ENCODE results near the gene CDC42EP2. TPM values are rescaled to one million over a fixed set of nuclear protein-coding genes. Genes with fewer than 3 reads are reported as not detected.

CDC42EP2 gene
- total RNA-seq, 1 experiment from 2014 or later = 8.1 TPM

- Histone ChIP-seq H3K36me3 (ENCODE audit: control insufficient read depth, insufficient read depth, low read length) (peaks cover 5% of the 10 kb centered on the region; the same call in 1 of the 2 replicates), H3K9me3 (ENCODE audit: control insufficient read depth, insufficient read depth, low read depth, low read length) (no peaks in the 10 kb centered on the region), H3K4me3 (ENCODE audit: low read depth in 2 of 2, low read length in 2 of 2) (no peak overlapping the region), H3K27me3 (ENCODE audit: control insufficient read depth, insufficient read depth, low read length) (no peaks in the 10 kb centered on the region), H3K4me1 (ENCODE audit: control insufficient read depth, insufficient read depth, low read length) (peaks cover 18% of the 10 kb centered on the region; the same call in 1 of the 2 replicates), H3K27ac (ENCODE audit: low read length) (no peak overlapping the region)
- ATAC-seq (peak; percentile 84), DNase-seq (ENCODE audit: low read depth, low spot score) (no peak)
- no TSS peak for BruUV-seq (replicated peaks)
- ChIA-PET POLR2A (interaction anchor here (0.6 to 2.1 kb wide), 13 partner anchors 9 to 238 kb away, joined by 3 to 21 read pairs (median 8); partner anchors contain the start of gene CDC42EP2), CTCF (interaction anchor here (0.5 to 3.0 kb wide), 29 partner anchors 9 to 476 kb away, joined by 3 to 177 read pairs (median 6); partner anchors contain the start of genes CDC42EP2, DPF2, POLA2 and SIPA1)
- in situ Hi-C loops (cut with HindIII; ENCODE audit: low pct_unique_long_range_greater_than_20kb, low sequenced_read_pairs) (no loop called here), intact Hi-C loops (cut with micrococcal nuclease; ENCODE audit: unreplicated experiment) (loop anchor here (1.0 to 2.0 kb wide), 2 partner anchors 42 to 55 kb away; no protein-coding TSS in a partner anchor)
- TF ChIP-seq TCF7L2 (IDR thresholded peaks at IDR 0.05; ENCODE audit: low read depth, low read length) = no peak
- TF ChIP-seq REST (IDR thresholded peaks at IDR 0.05; ENCODE audit: insufficient read depth in 1 of 2, low read depth in 2 of 2, low read length in 1 of 2) = no peak
- peak; percentile 92 for TF ChIP-seq CTCF (IDR thresholded peaks at IDR 0.05)
- peak; percentile 60; the same call in 1 of the 2 replicates for TF ChIP-seq POLR2AphosphoS5 (IDR thresholded peaks at IDR 0.05; ENCODE audit: low read depth, low read length)
Measured at GRCh38 chr11:65274735-65275682, 39.7 kb upstream of the CDC42EP2 start.

- intact Hi-C loops (cut with micrococcal nuclease; ENCODE audit: unreplicated experiment) (loop anchor here (1.0 to 2.0 kb wide), 2 partner anchors 41 to 54 kb away; no protein-coding TSS in a partner anchor), in situ Hi-C loops (cut with HindIII; ENCODE audit: low pct_unique_long_range_greater_than_20kb, low sequenced_read_pairs) (no loop called here)
- ATAC-seq (no peak), DNase-seq (ENCODE audit: low read depth, low spot score) (no peak)
- no peak for TF ChIP-seq REST (IDR thresholded peaks at IDR 0.05; ENCODE audit: insufficient read depth in 1 of 2, low read depth in 2 of 2, low read length in 1 of 2)
- Histone ChIP-seq H3K4me3 (ENCODE audit: low read depth in 2 of 2, low read length in 2 of 2) (no peak overlapping the region), H3K36me3 (ENCODE audit: control insufficient read depth, insufficient read depth, low read length) (peaks cover 10% of the 10 kb centered on the region; the same call in 1 of the 2 replicates), H3K4me1 (ENCODE audit: control insufficient read depth, insufficient read depth, low read length) (peaks cover 23% of the 10 kb centered on the region; the same call in 1 of the 2 replicates), H3K27ac (ENCODE audit: low read length) (no peak overlapping the region), H3K27me3 (ENCODE audit: control insufficient read depth, insufficient read depth, low read length) (no peaks in the 10 kb centered on the region), H3K9me3 (ENCODE audit: control insufficient read depth, insufficient read depth, low read depth, low read length) (no peaks in the 10 kb centered on the region)
- BruUV-seq (replicated peaks) = no TSS peak
- CTCF ChIA-PET = interaction anchor here (0.6 to 3.0 kb wide), 23 partner anchors 8 to 476 kb away, joined by 3 to 177 read pairs (median 7); partner anchors contain the start of genes CDC42EP2, DPF2 and SIPA1
- POLR2A ChIA-PET = interaction anchor here (0.6 to 2.1 kb wide), 7 partner anchors 20 to 182 kb away, joined by 5 to 21 read pairs (median 14); partner anchors contain the start of gene CDC42EP2
Measured at GRCh38 chr11:65275906-65276305, 38.8 kb upstream of the CDC42EP2 start.
